Body of pancreas (tissue), 4 donors: ENCODE data around the gene FKBP7.

Experiments used
- CTCF ChIP-seq, 7 experiments: fragments of 450-650 bp in 4 of 7; fragments of 200-600 bp in 3 of 7; sonication (generic) in 3 of 7; IDR thresholded peaks; one replicate each; pipeline ENCODE4 v1.5.1; 2016 to 2019; ENCODE audit warnings: antibody characterized with exemption in 7 of 7
- POLR2A ChIP-seq, 3 donors: fragments of 450-650 bp; IDR thresholded peaks; one replicate each; pipeline ENCODE4 v1.6.1; 2016; ENCODE audit warnings: antibody characterized with exemption in 3 of 3, mild to moderate bottlenecking in 2 of 3

DNA sequence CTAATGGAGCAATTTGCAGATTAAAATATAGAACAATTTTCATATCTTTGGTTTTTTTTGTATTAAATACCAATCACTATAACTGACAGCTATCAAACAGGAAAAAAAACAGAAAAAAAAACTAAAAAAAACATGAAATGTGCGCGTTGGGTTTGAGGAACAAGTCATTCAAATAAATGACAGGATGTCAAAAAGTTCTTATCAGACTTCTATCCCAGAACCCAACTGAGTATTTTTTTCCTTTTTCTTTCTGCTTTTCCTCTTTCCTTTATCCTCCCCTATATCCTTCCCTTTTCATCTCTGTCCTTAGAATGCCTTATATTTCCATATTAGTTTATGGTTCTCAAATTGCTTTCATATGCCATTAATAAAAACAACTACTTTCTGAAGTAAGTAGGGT, 41.7 kb downstream of the FKBP7 start:
- TF ChIP-seq CTCF (IDR thresholded peaks at IDR 0.05) (no peak), POLR2A (IDR thresholded peaks at IDR 0.05) (no peak)
